GM12875 (cell line): ENCODE measurements around the gene SRPK2.

Experiments
- H3K4me3 ChIP-seq: one replicate; pipeline ENCODE4 v1.5.1; 2011; ENCODE audit warnings: low read depth, low read length, control low read depth
- TF ChIP-seq, protein P1 (sequence below): IDR thresholded peaks from 2 replicates; pipeline ENCODE4 v1.5.1; 2011; ENCODE audit warnings: low read depth, mild to moderate bottlenecking, control low read depth, inconsistent platforms, low read length, moderate library complexity, borderline replicate concordance; ENCODE audit not compliant: insufficient read depth

SRPK2 gene

DNA sequence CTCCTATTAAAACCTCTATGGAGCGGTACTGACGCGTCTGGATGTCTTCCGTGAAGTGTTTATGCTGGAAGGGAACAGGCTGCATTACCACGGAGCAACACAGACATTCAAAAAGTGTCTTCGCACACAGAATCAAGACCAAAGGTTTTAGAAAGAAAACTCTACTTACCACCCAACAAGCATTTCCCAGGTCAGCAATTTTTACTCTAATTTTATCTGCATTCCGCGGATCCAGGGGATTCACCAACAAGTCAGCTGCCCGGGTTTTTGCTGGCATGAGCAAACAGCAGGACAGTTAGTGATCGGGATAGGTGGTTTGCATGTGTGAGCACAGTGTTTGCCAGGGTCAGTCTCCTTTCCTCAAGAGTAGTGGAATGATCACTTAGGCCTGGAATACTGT lies 255.9 kb downstream of the SRPK2 start:
- H3K4me3 ChIP-seq: no peak overlapping the region
- TF ChIP-seq, protein P1, sequence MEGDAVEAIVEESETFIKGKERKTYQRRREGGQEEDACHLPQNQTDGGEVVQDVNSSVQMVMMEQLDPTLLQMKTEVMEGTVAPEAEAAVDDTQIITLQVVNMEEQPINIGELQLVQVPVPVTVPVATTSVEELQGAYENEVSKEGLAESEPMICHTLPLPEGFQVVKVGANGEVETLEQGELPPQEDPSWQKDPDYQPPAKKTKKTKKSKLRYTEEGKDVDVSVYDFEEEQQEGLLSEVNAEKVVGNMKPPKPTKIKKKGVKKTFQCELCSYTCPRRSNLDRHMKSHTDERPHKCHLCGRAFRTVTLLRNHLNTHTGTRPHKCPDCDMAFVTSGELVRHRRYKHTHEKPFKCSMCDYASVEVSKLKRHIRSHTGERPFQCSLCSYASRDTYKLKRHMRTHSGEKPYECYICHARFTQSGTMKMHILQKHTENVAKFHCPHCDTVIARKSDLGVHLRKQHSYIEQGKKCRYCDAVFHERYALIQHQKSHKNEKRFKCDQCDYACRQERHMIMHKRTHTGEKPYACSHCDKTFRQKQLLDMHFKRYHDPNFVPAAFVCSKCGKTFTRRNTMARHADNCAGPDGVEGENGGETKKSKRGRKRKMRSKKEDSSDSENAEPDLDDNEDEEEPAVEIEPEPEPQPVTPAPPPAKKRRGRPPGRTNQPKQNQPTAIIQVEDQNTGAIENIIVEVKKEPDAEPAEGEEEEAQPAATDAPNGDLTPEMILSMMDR: no peak

DNA sequence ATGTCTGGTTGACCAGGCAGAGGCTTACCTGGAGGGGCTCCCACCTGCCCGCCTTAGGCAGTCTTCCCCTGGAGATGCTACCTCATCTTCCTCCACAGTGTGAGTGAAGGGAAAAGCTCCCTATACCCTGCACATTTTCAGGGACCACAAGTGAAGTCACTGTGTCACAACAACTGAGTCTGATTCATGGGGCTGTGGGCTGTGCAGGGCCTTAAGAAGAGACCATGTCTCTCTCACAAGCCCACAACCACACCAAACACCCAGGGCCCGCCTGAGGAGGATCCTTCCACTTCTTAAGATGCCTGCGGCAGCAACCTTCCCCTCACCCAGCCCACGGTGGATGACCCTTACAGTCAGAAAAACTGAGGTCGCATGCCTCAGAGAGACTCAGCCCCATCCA lies 256.4 kb downstream of the SRPK2 start:
- TF ChIP-seq, protein P1: no peak
- no peak overlapping the region for H3K4me3 ChIP-seq

DNA sequence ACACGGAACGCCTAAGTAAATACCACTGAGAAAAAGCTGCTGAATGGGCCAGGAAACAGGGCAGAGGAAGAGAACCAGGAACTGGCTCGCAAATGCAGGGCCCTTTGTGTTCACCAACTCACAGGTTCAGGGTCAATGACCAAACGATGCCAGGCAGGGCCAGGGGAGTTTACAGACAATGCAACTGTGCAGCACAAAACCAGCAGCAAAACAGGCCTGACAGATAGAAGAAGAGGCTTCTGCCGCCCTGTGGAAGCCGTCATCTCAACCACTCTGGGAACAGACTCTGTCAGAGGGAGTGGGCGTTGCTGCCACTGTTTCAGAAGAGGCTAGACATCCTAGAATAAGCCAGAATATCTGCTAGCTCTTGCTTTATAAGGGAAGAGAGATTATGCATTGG lies 256.8 kb downstream of the SRPK2 start:
- TF ChIP-seq, protein P1: no peak
- no peak overlapping the region for H3K4me3 ChIP-seq

DNA sequence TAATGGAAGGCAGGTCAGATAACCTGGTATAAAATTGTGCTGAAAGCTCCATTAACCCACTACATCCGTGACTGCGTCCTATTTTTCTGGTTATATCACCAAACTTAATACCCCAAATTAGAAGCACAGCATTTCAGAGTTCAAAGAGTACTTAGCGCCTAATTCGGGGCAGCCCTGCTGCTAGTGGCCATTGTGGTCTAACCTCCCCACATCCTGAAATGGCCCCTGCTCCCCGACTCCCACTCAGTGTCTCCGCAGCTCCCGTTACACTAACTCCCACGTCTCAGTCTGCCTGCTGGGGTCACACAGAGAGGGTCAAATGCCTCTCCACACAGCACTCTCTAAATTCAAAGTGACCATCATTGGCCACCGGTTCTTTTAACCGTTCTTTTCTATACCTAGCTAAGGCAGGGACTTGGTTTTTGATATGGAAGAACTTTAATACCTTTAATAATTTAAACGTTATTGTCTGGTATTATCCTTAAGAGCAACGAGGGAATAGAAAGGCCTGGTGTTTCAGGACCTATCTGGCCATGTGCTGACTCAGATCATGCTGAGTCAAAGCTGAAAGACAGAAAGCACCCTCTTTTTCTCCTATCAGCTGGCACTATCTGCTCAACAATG lies 257.6 kb downstream of the SRPK2 start:
- TF ChIP-seq, protein P1: no peak
- H3K4me3 ChIP-seq: no peak overlapping the region

DNA sequence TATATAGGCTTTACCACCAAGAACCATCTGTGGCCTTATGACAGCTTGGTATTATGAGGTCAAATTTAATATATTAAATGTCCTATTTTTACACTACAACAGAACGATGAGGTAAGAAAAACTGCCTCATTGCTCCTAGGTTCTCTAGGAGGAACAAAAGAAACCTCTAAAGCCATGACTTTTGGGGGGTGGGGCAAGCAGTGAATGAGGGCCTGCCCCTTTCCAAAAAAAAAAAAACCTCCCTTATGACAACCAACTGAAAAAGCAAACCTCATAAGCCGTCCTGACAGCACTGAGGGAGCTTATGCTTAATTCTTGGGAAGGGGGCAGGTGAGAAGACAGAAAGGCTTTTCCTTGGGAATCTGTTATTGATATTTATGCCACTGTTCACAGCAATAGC lies 258.1 kb downstream of the SRPK2 start:
- TF ChIP-seq, protein P1: no peak
- H3K4me3 ChIP-seq: no peak overlapping the region

DNA sequence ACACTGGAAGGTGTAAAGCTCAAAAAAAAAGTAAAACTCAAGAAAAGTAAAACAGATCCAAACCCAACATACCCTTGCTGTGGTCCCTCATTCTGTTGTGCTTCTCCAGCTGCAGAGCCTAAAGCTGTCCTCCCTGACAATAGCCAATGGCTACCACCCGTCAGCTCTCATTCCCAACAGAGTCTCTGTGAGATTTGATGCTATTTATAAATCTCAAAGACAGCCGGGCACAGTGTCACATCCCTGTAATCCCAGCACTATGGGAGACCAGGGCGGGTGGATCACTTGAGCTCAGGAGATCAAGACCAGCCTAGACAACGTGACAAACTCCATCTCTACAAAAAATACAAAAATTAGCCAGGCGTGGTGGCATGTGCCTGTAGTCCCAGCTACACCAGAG lies 258.7 kb downstream of the SRPK2 start:
- H3K4me3 ChIP-seq: no peak overlapping the region
- TF ChIP-seq, protein P1: no peak

DNA sequence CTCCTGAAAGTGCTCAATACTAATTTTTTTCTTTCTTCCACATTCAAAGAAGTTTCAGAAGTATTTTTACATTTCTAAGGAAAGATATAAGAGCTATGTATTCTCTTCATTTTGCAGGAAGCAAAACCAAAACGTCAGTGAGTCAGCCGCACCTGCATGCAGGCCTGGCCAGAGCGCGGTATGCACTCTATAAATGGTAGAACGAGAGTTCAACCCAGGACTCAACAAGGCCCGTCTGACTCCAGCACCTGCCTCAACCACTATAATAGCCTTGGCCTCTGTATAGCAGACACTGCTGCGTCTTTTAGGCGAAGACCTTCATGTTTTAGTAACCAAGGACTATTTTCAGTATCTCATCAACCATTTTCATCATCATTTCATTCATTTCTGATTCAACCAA lies 261.5 kb downstream of the SRPK2 start:
- no peak overlapping the region for H3K4me3 ChIP-seq
- TF ChIP-seq, protein P1: no peak
